HCT116 (cell line): Measurements from ENCODE around the gene DCUN1D1. TPM values are rescaled to one million over a fixed set of nuclear protein-coding genes. Genes with fewer than 3 reads are reported as not detected.

Experiments
- ATAC-seq: fragments of 200-7000 bp; cut with Tn5 transposase; 2 replicates; pipeline ENCODE4 v1.9.1; 2020; ENCODE audit warnings: mild to moderate bottlenecking, moderate library complexity
- BruUV-seq: library from RNA; stranded (reverse); fragments of 400-500 nt; replicated peaks from 2 replicates; lab custom pipeline; 2021; lab: Mats Ljungman, UMichigan
- CTCF ChIA-PET: fragments of 300-600 bp; sonication (Branson Sonifier 250); formaldehyde crosslinking; loops from one replicate; lab custom pipeline; 2021; ENCODE audit warnings: antibody characterized with exemption; lab: Charles Lee
- POLR2A ChIA-PET: fragments of 300-600, 350-600 bp; sonication (Branson Sonifier 250); formaldehyde crosslinking; loops from one replicate; lab custom pipeline; 2021; ENCODE audit warnings: antibody characterized with exemption; lab: Charles Lee
- RAD21 ChIA-PET, 2 experiments: fragments of 300-600 bp; sonication (Branson Sonifier 250); formaldehyde crosslinking; loops; one replicate each; lab custom pipeline; 2023; ENCODE audit warnings: low total read pairs in 2 of 2; ENCODE audit not compliant: uncharacterized antibody in 2 of 2, unreplicated experiment in 2 of 2, low non-redundant PET in 1 of 2; lab: Charles Lee
- DNase-seq: peaks from one replicate; pipeline ENCODE4 v3.0.0-alpha.2; 2010; ENCODE audit warnings: low read depth, low spot score
- H2AFZ ChIP-seq: fragments of 200-600 bp; shearing (Covaris generic), sonication (generic); 2 replicates; pipeline ENCODE4 v1.6.1; 2017; ENCODE audit warnings: low read depth, mixed run types, mixed read lengths, antibody characterized with exemption, low read length; ENCODE audit not compliant: poor library complexity, severe bottlenecking
- H3K27ac ChIP-seq: 2 replicates; pipeline ENCODE4 v1.5.1; 2012; ENCODE audit warnings: low read depth, low read length
- H3K27me3 ChIP-seq: fragments of 200-600 bp; sonication (generic); 2 replicates; pipeline ENCODE4 v1.6.1; 2016; ENCODE audit warnings: mixed run types, low read length, mixed read lengths; ENCODE audit not compliant: insufficient read depth
- H3K36me3 ChIP-seq, 2 experiments: fragments of 200-500 bp in 1 of 2; fragments of 200-600 bp in 1 of 2; sonication (Bioruptor generic) in 1 of 2; sonication (generic) in 1 of 2; 2 replicates each; pipeline versions ENCODE4 v1.5.1 to v1.6.1; 2014 to 2016; ENCODE audit warnings: low read length in 2 of 2, inconsistent platforms in 1 of 2, mixed read lengths in 1 of 2, mixed run types in 1 of 2; ENCODE audit not compliant: insufficient read depth in 2 of 2, control insufficient read depth in 1 of 2
- H3K4me1 ChIP-seq, 2 experiments: fragments of 200-600 bp in 1 of 2; sonication (generic) in 1 of 2; 2 replicates each; pipeline versions ENCODE4 v1.5.1 to v1.6.1; 2012 to 2017; ENCODE audit warnings: low read length in 2 of 2, inconsistent platforms in 1 of 2, mild to moderate bottlenecking in 1 of 2, mixed read lengths in 1 of 2, mixed run types in 1 of 2, moderate library complexity in 1 of 2; ENCODE audit not compliant: insufficient read depth in 2 of 2, control insufficient read depth in 1 of 2
- H3K4me2 ChIP-seq: fragments of 200-600 bp; sonication (generic); 2 replicates; pipeline ENCODE4 v1.6.1; 2017; ENCODE audit warnings: mixed run types, low read length, mixed read lengths
- H3K4me3 ChIP-seq, 2 experiments: fragments of 200-600 bp in 1 of 2; sonication (generic) in 1 of 2; replicated peaks in 1 of 2; 2 replicates each; pipeline ENCODE4 v1.5.1; 2011 to 2016; ENCODE audit warnings: low read length in 2 of 2, control low read depth in 1 of 2, low read depth in 1 of 2, mild to moderate bottlenecking in 1 of 2, mixed read lengths in 1 of 2, mixed run types in 1 of 2
- H3K79me2 ChIP-seq: fragments of 200-600 bp; sonication (generic); 2 replicates; pipeline ENCODE4 v1.6.1; 2017; ENCODE audit warnings: mild to moderate bottlenecking, mixed run types, low read length, moderate library complexity, mixed read lengths; ENCODE audit not compliant: insufficient read depth
- H3K9ac ChIP-seq: fragments of 200-600 bp; sonication (generic); 2 replicates; pipeline ENCODE4 v1.6.1; 2016; ENCODE audit warnings: low read length, mixed read lengths
- H3K9me2 ChIP-seq: fragments of 200-600 bp; sonication (generic), shearing (Covaris generic); 2 replicates; pipeline ENCODE4 v1.6.1; 2017; ENCODE audit warnings: mixed run types, mild to moderate bottlenecking, moderate library complexity; ENCODE audit not compliant: insufficient read depth
- H3K9me3 ChIP-seq, 2 experiments: fragments of 200-500 bp in 1 of 2; fragments of 200-600 bp in 1 of 2; sonication (Bioruptor generic) in 1 of 2; sonication (generic) in 1 of 2; 2 replicates each; pipeline ENCODE4 v1.6.1; 2014 to 2017; ENCODE audit warnings: low read length in 2 of 2, mixed read lengths in 2 of 2, inconsistent platforms in 1 of 2, low read depth in 1 of 2, mild to moderate bottlenecking in 1 of 2, mixed run types in 1 of 2, moderate library complexity in 1 of 2; ENCODE audit not compliant: control insufficient read depth in 1 of 2, insufficient read depth in 1 of 2
- H4K20me1 ChIP-seq: fragments of 200-600 bp; sonication (generic), shearing (Covaris generic); 2 replicates; pipeline ENCODE4 v1.6.1; 2017; ENCODE audit warnings: mixed run types, mild to moderate bottlenecking, moderate library complexity; ENCODE audit not compliant: insufficient read depth
- CEBPB ChIP-seq: IDR thresholded peaks from 2 replicates; pipeline ENCODE4 v1.6.1; 2012; ENCODE audit warnings: low read depth
- EGR1 ChIP-seq: IDR thresholded peaks from 2 replicates; pipeline ENCODE4 v1.6.1; 2012; ENCODE audit warnings: low read depth
- ELF1 ChIP-seq: IDR thresholded peaks from 2 replicates; pipeline ENCODE4 v1.6.1; 2012; ENCODE audit warnings: low read depth, borderline replicate concordance
- EZH2 ChIP-seq: fragments of 200-600 bp; sonication (generic); IDR thresholded peaks from 2 replicates; pipeline ENCODE4 v1.6.1; 2017; ENCODE audit warnings: antibody characterized with exemption, mixed run types
- FOSL1 ChIP-seq: IDR thresholded peaks from 2 replicates; pipeline ENCODE4 v1.6.1; 2012; ENCODE audit warnings: low read depth
- MAX ChIP-seq: IDR thresholded peaks from 2 replicates; pipeline ENCODE4 v1.6.1; 2012
- POLR2A ChIP-seq: IDR thresholded peaks from 2 replicates; pipeline ENCODE4 v1.7.0; 2011; ENCODE audit warnings: borderline replicate concordance; ENCODE audit not compliant: insufficient read depth, insufficient read length; ENCODE audit errors: extremely low read depth
- RAD21 ChIP-seq: IDR thresholded peaks from 2 replicates; pipeline ENCODE4 v1.6.1; 2012; ENCODE audit warnings: low read depth, mild to moderate bottlenecking
- SIN3A ChIP-seq: IDR thresholded peaks from 2 replicates; pipeline ENCODE4 v1.6.1; 2012; ENCODE audit warnings: low read depth
- SRF ChIP-seq: IDR thresholded peaks from 2 replicates; pipeline ENCODE4 v1.6.1; 2012; ENCODE audit warnings: low read depth
- TCF7L2 ChIP-seq: IDR thresholded peaks from 2 replicates; pipeline ENCODE4 v1.7.0; 2011; ENCODE audit warnings: borderline replicate concordance, inconsistent platforms; ENCODE audit not compliant: insufficient read depth, insufficient read length; ENCODE audit errors: extremely low read depth
- YY1 ChIP-seq: IDR thresholded peaks from 2 replicates; pipeline ENCODE4 v1.6.1; 2011; ENCODE audit warnings: low read length, low read depth, moderate library complexity, mild to moderate bottlenecking; ENCODE audit not compliant: insufficient replicate concordance; ENCODE audit errors: extremely low read depth
- ZBTB33 ChIP-seq: IDR thresholded peaks from 2 replicates; pipeline ENCODE4 v1.6.1; 2011; ENCODE audit warnings: mild to moderate bottlenecking, low read length, moderate library complexity; ENCODE audit not compliant: insufficient replicate concordance; ENCODE audit errors: extremely low read depth
- ZFX ChIP-seq: fragments of 450-650 bp; IDR thresholded peaks from 2 replicates; pipeline ENCODE4 v1.6.1; 2017
- intact Hi-C: fragments of 100-400 bp; cut with micrococcal nuclease; formaldehyde crosslinking; loops from 2 replicates; pipeline ENCODE4 v1.10.0; 2022
- total RNA-seq: library from RNA; stranded (reverse); gene quantifications from one replicate; pipeline ENCODE4 v1.2.1, GENCODE V29; 2021; ENCODE audit not compliant: unreplicated experiment
- TF ChIP-seq, protein P1 (sequence below): IDR thresholded peaks from 2 replicates; pipeline ENCODE4 v1.6.1; 2012; ENCODE audit warnings: low read depth

Gene DCUN1D1
- total RNA-seq, 1 experiment from 2014 or later = 46.9 TPM

- Histone ChIP-seq H3K27ac (no peak overlapping the region), H3K9me2 (no peaks in the 10 kb centered on the region), H3K4me2 (no peak overlapping the region), H2AFZ (no peak overlapping the region), H3K4me1 (no peaks in the 10 kb centered on the region), H4K20me1 (no peaks in the 10 kb centered on the region), H3K79me2 (no peaks in the 10 kb centered on the region), H3K9ac (no peak overlapping the region), H3K36me3 (peaks cover 6 to 7% of the 10 kb centered on the region in 2 experiments; a peak in 1 of 4 replicates), H3K4me3 (no peak overlapping the region), H3K27me3 (no peaks in the 10 kb centered on the region), H3K9me3 (no peaks in the 10 kb centered on the region)
- no TSS peak for BruUV-seq
- ChIA-PET CTCF (no interaction called here), RAD21 (no interaction called here), POLR2A (no interaction called here)
- TF ChIP-seq EGR1 (no peak), ZBTB33 (no peak)
- no peak for DNase-seq
- ATAC-seq = no peak
- intact Hi-C loops = no loop called here
Observed at GRCh38 chr3:183018421-183019192, 38.3 kb upstream of the DCUN1D1 start.

DNA sequence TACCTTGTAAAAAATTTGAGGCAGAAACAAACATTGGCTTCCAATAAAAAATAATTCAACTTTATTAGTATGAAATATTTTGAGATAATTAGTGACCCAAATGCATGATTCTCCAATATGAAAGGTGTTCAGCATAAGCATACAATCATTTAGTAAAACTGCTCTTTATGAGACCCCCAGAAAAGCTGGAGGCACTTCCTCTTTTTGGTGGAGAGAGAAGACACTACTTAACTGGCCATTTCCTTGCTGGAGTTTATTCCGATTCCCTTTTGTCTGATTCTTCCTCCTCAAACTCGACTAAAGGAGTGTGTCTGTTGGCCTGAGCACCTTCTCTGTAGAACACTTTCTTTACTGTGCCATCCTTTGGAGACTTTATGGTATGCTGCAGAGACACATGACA is 34.8 kb upstream of the DCUN1D1 start:
- Histone ChIP-seq H3K9me3 (no peaks in the 10 kb centered on the region), H3K27me3 (no peaks in the 10 kb centered on the region), H3K79me2 (no peaks in the 10 kb centered on the region), H3K4me1 (no peaks in the 10 kb centered on the region), H3K27ac (no peak overlapping the region), H3K4me3 (no peak overlapping the region), H3K9me2 (no peaks in the 10 kb centered on the region), H3K4me2 (no peak overlapping the region), H4K20me1 (no peaks in the 10 kb centered on the region), H3K9ac (no peak overlapping the region), H2AFZ (no peak overlapping the region), H3K36me3 (peaks cover 3 to 7% of the 10 kb centered on the region in 2 experiments; a peak in 1 of 4 replicates)
- ChIA-PET POLR2A (no interaction called here), RAD21 (no interaction called here), CTCF (no interaction called here)
- intact Hi-C loops = no loop called here
- ATAC-seq (no peak), DNase-seq (no peak)
- no TSS peak for BruUV-seq
- TF ChIP-seq POLR2A = no peak
- TF ChIP-seq SRF = no peak
- TF ChIP-seq YY1 = no peak
- TF ChIP-seq ZFX = no peak
- no peak for TF ChIP-seq EGR1
- no peak for TF ChIP-seq EZH2
- no peak for TF ChIP-seq MAX
- TF ChIP-seq RAD21 = no peak
- no peak for TF ChIP-seq SIN3A
- TF ChIP-seq TCF7L2 = no peak
- TF ChIP-seq FOSL1 = no peak
- no peak for TF ChIP-seq ELF1
- TF ChIP-seq, protein P1, sequence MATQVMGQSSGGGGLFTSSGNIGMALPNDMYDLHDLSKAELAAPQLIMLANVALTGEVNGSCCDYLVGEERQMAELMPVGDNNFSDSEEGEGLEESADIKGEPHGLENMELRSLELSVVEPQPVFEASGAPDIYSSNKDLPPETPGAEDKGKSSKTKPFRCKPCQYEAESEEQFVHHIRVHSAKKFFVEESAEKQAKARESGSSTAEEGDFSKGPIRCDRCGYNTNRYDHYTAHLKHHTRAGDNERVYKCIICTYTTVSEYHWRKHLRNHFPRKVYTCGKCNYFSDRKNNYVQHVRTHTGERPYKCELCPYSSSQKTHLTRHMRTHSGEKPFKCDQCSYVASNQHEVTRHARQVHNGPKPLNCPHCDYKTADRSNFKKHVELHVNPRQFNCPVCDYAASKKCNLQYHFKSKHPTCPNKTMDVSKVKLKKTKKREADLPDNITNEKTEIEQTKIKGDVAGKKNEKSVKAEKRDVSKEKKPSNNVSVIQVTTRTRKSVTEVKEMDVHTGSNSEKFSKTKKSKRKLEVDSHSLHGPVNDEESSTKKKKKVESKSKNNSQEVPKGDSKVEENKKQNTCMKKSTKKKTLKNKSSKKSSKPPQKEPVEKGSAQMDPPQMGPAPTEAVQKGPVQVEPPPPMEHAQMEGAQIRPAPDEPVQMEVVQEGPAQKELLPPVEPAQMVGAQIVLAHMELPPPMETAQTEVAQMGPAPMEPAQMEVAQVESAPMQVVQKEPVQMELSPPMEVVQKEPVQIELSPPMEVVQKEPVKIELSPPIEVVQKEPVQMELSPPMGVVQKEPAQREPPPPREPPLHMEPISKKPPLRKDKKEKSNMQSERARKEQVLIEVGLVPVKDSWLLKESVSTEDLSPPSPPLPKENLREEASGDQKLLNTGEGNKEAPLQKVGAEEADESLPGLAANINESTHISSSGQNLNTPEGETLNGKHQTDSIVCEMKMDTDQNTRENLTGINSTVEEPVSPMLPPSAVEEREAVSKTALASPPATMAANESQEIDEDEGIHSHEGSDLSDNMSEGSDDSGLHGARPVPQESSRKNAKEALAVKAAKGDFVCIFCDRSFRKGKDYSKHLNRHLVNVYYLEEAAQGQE = no peak
- TF ChIP-seq CEBPB = no peak
